IPS-NIHi7 (cell line): Measurements from ENCODE around the gene LVRN.

Source experiments
- DNase-seq: peaks from one replicate; pipeline ENCODE4 v3.0.0; 2012; ENCODE audit warnings: mixed read lengths; ENCODE audit errors: extremely low spot score

LVRN gene

GRCh38 chr5:116025866-116026265, 63.6 kb downstream of the LVRN start:
- DNase-seq: no peak

- DNase-seq: peak; percentile 36
Measured at GRCh38 chr5:116032094-116032517, 69.8 kb downstream of the LVRN start, which contains the start of gene ARL14EPL. TSS of gene ARL14EPL (plus strand) at chr5:116032472. CDS start at chr5:116051466, 18,994 bp downstream.

- DNase-seq: no peak
Measured at GRCh38 chr5:116032991-116033390, 70.7 kb downstream of the LVRN start.

DNA sequence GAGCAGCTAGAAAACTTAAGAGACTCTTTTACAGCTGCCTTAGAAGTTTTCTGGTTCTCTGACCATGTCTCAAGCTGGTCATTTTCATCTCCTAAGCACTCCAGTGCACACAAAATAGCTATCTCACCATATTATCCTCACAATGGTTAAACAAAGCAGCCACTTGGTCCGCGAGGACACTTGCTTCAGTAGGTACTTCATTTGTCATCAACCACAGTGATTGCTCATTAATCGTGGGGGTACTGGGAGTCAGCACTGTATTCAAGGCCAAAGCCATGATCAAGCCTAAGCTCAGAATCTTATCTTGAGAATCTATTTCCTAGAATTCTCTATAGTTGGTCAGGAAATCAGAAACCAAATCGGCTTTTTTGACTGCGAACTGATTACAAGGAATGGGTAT, 72.8 kb downstream of the LVRN start:
- no peak for DNase-seq

- no peak for DNase-seq
Measured at GRCh38 chr5:116037236-116037822, 75.1 kb downstream of the LVRN start.

- DNase-seq: no peak
Measured at GRCh38 chr5:116038817-116039216, 76.5 kb downstream of the LVRN start.

DNA sequence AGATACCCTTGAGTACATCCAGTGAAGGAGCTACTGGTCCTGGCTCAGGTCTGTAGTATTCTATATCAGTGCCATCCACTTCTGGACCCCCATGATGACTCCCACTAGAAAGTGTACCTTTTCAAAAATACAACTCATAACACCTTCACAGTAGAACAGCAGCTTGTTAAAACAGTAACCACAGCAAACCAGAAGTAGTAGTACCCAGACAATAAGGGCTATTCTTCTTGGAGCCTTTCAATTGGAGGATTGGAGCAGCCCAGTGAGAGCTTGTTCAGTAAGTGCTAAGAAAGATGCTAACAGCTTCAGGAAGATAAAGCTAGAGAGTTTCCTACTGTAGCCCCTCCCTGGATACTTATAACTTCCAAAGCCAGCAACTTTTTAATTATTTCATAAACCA, 80.1 kb downstream of the LVRN start:
- DNase-seq: no peak

- DNase-seq: no peak
Measured at GRCh38 chr5:116044073-116044472, 81.8 kb downstream of the LVRN start.

DNA sequence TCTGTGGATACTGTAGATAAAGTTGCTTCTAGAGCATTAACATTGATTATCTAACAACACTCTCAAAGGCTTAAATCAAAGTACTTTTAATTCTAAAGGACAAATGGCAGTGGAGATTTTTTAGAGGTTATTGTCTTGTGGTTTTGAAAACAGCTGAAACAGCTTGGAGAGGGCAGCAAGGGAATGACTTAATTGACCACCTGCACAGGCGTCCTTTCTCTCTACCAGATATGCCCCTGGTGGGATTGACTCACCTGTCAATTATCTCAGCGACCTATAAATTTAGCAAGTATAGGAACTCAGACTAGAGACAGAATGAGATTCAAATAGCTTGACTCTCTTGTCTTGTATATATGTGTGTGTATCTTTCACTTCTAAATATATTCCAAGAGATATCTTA, 83.5 kb downstream of the LVRN start:
- DNase-seq: no peak

DNA sequence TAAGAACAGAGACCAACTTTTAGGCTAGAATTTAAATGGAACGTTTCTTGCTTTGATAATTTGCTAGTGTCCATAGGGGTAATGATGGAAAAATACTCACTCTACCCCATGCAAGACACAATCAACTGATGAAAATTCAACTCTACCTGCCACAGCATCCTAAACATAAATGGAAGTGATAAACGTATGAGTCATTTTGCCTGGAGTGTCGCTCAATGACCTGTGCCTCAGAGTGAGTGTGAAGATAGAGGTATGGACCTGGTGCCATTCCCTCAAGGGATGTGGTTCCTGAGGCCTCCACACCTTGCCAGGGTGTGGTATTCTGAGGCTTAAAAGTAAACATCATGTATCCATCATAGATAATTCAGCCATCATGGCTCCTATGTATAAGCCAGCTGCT, 84.0 kb downstream of the LVRN start:
- DNase-seq: no peak

DNA sequence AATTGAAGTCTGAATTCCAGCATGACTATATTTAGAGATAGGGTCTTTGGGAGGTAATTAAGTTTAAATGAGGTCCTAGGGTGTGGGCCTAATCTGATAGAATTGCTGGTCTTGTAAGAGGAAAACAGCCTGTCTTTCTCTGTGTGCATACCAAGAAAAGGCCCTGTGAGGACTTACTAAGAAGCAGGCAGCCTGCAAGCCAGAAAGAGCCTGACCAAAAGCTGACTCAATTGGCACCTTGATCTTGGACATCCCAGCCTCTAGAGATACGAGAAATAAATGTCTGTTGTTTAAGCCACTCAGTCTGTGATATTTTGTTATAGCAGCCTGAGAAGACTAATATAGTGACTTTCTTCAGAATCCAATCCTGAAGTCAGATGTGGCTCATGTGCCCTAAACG, 84.5 kb downstream of the LVRN start:
- no peak for DNase-seq

DNA sequence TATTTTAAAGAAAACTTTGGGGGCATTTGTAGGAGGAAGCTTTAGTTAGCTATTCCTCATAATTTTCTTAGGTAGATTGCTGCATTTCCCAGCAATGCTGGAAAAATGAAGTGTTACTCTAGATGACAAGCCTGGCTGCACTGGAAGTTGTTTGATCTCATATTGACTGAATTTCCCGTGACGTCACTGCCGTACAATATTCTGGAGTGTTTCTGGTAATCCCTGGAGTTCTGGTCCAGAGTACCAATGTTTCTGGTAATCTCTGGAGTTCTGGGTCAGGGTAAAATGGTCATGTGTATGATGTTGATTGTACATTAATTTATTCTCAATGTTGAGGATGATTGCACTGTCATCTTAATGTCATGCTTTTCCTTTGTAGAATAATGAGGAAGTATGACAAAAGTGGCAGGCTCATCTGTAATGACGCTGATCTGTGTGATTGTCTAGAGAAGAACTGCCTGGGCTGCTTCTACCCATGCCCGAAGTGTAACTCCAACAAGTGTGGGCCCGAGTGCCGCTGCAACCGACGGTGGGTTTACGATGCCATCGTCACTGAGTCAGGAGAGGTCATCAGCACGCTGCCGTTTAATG, 96.2 kb downstream of the LVRN start:
- DNase-seq: no peak

DNA sequence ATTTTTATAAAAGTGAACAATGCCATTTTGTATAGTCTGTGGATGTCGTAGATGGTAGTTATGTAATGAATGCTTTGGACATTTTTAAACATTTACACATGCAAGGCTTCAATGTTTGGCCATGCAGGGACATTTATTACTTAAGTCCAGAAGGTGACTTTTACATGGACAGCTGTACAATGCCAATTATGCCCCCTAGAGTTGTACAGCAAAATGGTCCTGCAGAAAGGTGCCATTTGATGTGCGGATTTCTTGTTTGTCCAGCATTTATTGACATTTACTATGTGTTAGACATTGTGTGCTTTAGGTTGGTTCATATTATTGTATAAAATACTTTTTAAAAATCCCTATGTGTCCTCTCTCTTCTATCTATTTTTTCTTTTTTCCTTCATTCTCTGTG, 100.1 kb downstream of the LVRN start:
- no peak for DNase-seq

- DNase-seq: no peak
Measured at GRCh38 chr5:116063950-116064349, 101.7 kb downstream of the LVRN start.

- DNase-seq: peak; percentile 21
Measured at GRCh38 chr5:116068028-116068632, 105.9 kb downstream of the LVRN start.

DNA sequence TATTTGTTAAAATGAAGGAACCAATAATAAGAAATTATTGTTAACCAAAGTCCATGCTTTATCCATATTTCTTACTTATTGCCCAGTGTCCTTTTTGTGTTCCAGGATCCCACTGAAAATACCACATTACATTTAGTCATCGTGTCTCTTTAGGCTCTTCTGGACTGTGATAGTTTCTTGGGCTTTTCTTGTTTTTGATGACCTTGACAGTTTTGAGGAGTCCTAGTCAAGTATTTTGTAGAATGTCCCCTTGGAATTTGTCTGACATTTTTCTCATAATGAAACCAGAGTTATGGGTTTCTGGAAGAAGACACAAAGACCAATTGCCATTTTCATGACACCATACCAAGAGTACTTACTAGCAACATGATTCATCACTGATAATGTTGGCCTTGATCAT, 108.9 kb downstream of the LVRN start:
- no peak for DNase-seq

DNA sequence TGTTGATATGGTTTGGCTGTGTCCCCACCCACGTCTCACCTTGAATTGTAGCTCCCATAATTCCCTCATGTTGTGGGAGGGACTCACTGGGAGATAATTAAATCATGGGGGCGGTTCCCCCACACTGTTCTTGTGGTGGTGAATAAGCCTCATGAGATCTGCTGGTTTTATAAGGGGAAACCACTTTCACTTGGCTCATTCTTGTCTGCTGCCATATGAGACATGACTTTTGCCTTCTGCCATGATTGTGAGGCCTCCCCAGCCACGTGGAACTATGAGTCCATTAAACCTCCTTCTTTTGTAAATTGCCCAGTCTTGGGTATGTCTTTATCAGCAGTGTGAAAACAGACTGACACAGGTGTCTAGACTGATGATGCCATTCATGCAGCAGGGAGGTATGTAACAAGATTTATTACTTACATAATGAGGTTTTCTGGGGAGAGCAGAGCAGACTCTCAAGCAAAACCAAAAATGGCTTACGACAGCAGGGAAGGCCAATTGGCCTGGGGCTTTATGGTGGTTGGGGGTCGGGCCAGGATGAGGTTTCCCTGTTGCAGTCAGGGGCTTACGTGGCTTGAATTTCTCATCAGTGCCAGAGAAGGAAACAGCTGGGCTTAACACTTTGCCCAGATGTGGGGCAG, 113.0 kb downstream of the LVRN start:
- DNase-seq: no peak

DNA sequence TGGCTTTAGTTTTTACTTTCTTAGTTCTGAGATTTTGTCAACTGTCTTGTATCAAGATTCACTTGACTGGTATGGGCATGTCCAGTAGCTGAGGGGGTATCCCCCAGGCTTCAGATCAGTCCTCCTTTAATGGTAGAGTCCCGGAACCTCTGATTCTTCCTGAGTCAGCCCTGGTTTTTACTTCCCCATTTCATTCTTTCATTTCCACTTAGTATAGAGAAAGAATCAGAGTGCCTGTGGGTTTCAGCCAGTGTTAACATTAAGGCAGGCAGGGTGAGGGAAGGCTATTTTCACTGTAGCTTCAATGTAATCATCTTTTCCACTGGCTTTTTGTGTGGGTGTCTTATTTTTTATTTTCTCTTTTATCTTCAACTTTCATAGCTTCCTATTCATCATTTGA, 114.2 kb downstream of the LVRN start:
- DNase-seq: no peak
